DMS 273 (cell line): ENCODE data around the gene RET.

Experiments
- DNase-seq: peaks from one replicate; lab custom pipeline; 2025; ENCODE audit not compliant: unreplicated experiment; lab: John Stamatoyannopoulos, UW

Gene RET

GRCh38 chr10:43166207-43166879 lies 89.5 kb downstream of the RET start:
- DNase-seq: peak; percentile 1

GRCh38 chr10:43166880-43167497 lies 90.1 kb downstream of the RET start:
- DNase-seq: peak; percentile 26

GRCh38 chr10:43167498-43167889 lies 90.6 kb downstream of the RET start:
- DNase-seq: no peak

GRCh38 chr10:43170491-43170890 lies 93.6 kb downstream of the RET start:
- peak; percentile 8 for DNase-seq

GRCh38 chr10:43172645-43173044 lies 95.8 kb downstream of the RET start:
- no peak for DNase-seq

GRCh38 chr10:43173120-43173519 lies 96.3 kb downstream of the RET start:
- no peak for DNase-seq

- DNase-seq: no peak
Observed at GRCh38 chr10:43174969-43175368, 98.1 kb downstream of the RET start.

GRCh38 chr10:43176271-43176670 lies 99.4 kb downstream of the RET start:
- DNase-seq: no peak

- DNase-seq: no peak
Observed at GRCh38 chr10:43177595-43177994, 100.7 kb downstream of the RET start.
